Activated naive CD8-positive, alpha-beta T cell (primary cell): ENCODE measurements around the gene TERT.

Experiments
- H3K27ac Mint-ChIP-seq: one replicate; pipeline ENCODE4 v1.8.0; 2021; ENCODE audit warnings: mixed read lengths
- H3K27me3 Mint-ChIP-seq: one replicate; pipeline ENCODE4 v1.8.0; 2021; ENCODE audit warnings: mixed read lengths
- H3K36me3 Mint-ChIP-seq: one replicate; pipeline ENCODE4 v1.8.0; 2021; ENCODE audit warnings: mixed read lengths
- H3K4me1 Mint-ChIP-seq: one replicate; pipeline ENCODE4 v1.8.0; 2021; ENCODE audit warnings: low read depth, mixed read lengths
- H3K4me3 Mint-ChIP-seq: one replicate; pipeline ENCODE4 v1.8.0; 2021; ENCODE audit warnings: mild to moderate bottlenecking, mixed read lengths
- H3K9me3 Mint-ChIP-seq: one replicate; pipeline ENCODE4 v1.8.0; 2021; ENCODE audit warnings: low read depth, mixed read lengths

The TERT gene

GRCh38 chr5:1261643-1262042, 33.2 kb downstream of the TERT start:
- H3K27ac Mint-ChIP-seq = no peak overlapping the region

GRCh38 chr5:1259806-1260480, 34.9 kb downstream of the TERT start:
- Mint-ChIP-seq H3K27ac (no peak overlapping the region), H3K4me1 (peaks cover 12% of the 10 kb centered on the region), H3K27me3 (no peaks in the 10 kb centered on the region), H3K36me3 (peaks cover 12% of the 10 kb centered on the region), H3K4me3 (no peak overlapping the region), H3K9me3 (peaks cover 7% of the 10 kb centered on the region)

More at GRCh38 chr5:1261643-1262042, 33.2 kb downstream of the TERT start:
- Mint-ChIP-seq H3K36me3 (peaks cover 12% of the 10 kb centered on the region), H3K4me1 (no peaks in the 10 kb centered on the region), H3K9me3 (peaks cover 7% of the 10 kb centered on the region), H3K27me3 (no peaks in the 10 kb centered on the region), H3K4me3 (no peak overlapping the region)

- Mint-ChIP-seq H3K27ac (no peak overlapping the region), H3K4me3 (no peak overlapping the region), H3K27me3 (no peaks in the 10 kb centered on the region), H3K36me3 (peaks cover 12% of the 10 kb centered on the region), H3K4me1 (peaks cover 17% of the 10 kb centered on the region), H3K9me3 (peaks cover 7% of the 10 kb centered on the region)
Observed at GRCh38 chr5:1257841-1258240, 37.0 kb downstream of the TERT start.

- peaks cover 8% of the 10 kb centered on the region for H3K36me3 Mint-ChIP-seq
- no peak overlapping the region for H3K27ac Mint-ChIP-seq
- H3K9me3 Mint-ChIP-seq = peaks cover 3% of the 10 kb centered on the region
- peaks cover 17% of the 10 kb centered on the region for H3K4me1 Mint-ChIP-seq
- no peak overlapping the region for H3K4me3 Mint-ChIP-seq
- H3K27me3 Mint-ChIP-seq = no peaks in the 10 kb centered on the region
Observed at GRCh38 chr5:1257363-1257762, 37.5 kb downstream of the TERT start.

- Mint-ChIP-seq H3K4me1 (peaks cover 17% of the 10 kb centered on the region), H3K27ac (no peak overlapping the region), H3K9me3 (no peaks in the 10 kb centered on the region), H3K4me3 (no peak overlapping the region), H3K27me3 (no peaks in the 10 kb centered on the region), H3K36me3 (peaks cover 3% of the 10 kb centered on the region)
Observed at GRCh38 chr5:1256776-1257175, 38.1 kb downstream of the TERT start.

- Mint-ChIP-seq H3K4me1 (peaks cover 17% of the 10 kb centered on the region), H3K36me3 (peaks cover 3% of the 10 kb centered on the region), H3K9me3 (no peaks in the 10 kb centered on the region), H3K27me3 (no peaks in the 10 kb centered on the region), H3K27ac (no peak overlapping the region), H3K4me3 (peak overlapping the region; percentile 73)
Observed at GRCh38 chr5:1255081-1255561, 39.7 kb downstream of the TERT start.

- Mint-ChIP-seq H3K9me3 (no peaks in the 10 kb centered on the region), H3K4me3 (no peak overlapping the region), H3K27ac (no peak overlapping the region), H3K4me1 (peaks cover 17% of the 10 kb centered on the region), H3K36me3 (peaks cover 3% of the 10 kb centered on the region), H3K27me3 (no peaks in the 10 kb centered on the region)
Observed at GRCh38 chr5:1254196-1254595, 40.7 kb downstream of the TERT start.

- Mint-ChIP-seq H3K4me1 (peaks cover 17% of the 10 kb centered on the region), H3K4me3 (no peak overlapping the region), H3K36me3 (peaks cover 3% of the 10 kb centered on the region), H3K27ac (no peak overlapping the region), H3K9me3 (no peaks in the 10 kb centered on the region), H3K27me3 (no peaks in the 10 kb centered on the region)
Observed at GRCh38 chr5:1253456-1254105, 41.3 kb downstream of the TERT start.

GRCh38 chr5:1252681-1253080, 42.2 kb downstream of the TERT start:
- H3K27ac Mint-ChIP-seq = no peak overlapping the region
- H3K9me3 Mint-ChIP-seq = no peaks in the 10 kb centered on the region
- H3K4me3 Mint-ChIP-seq = no peak overlapping the region
- peaks cover 17% of the 10 kb centered on the region for H3K4me1 Mint-ChIP-seq
- H3K27me3 Mint-ChIP-seq = no peaks in the 10 kb centered on the region
- no peaks in the 10 kb centered on the region for H3K36me3 Mint-ChIP-seq

GRCh38 chr5:1251678-1252580, 42.9 kb downstream of the TERT start:
- H3K4me1 Mint-ChIP-seq = peaks cover 17% of the 10 kb centered on the region
- H3K27me3 Mint-ChIP-seq = peaks cover 3% of the 10 kb centered on the region
- no peak overlapping the region for H3K4me3 Mint-ChIP-seq
- H3K27ac Mint-ChIP-seq = no peak overlapping the region
- no peaks in the 10 kb centered on the region for H3K36me3 Mint-ChIP-seq
- H3K9me3 Mint-ChIP-seq = no peaks in the 10 kb centered on the region

- Mint-ChIP-seq H3K27ac (no peak overlapping the region), H3K27me3 (peaks cover 4% of the 10 kb centered on the region), H3K9me3 (no peaks in the 10 kb centered on the region), H3K4me1 (peaks cover 2% of the 10 kb centered on the region), H3K4me3 (no peak overlapping the region), H3K36me3 (no peaks in the 10 kb centered on the region)
Observed at GRCh38 chr5:1249366-1250280, 45.2 kb downstream of the TERT start.

GRCh38 chr5:1247811-1248210, 47.1 kb downstream of the TERT start:
- H3K27ac Mint-ChIP-seq = no peak overlapping the region
- peaks cover 4% of the 10 kb centered on the region for H3K27me3 Mint-ChIP-seq
- H3K4me1 Mint-ChIP-seq = no peaks in the 10 kb centered on the region
- no peak overlapping the region for H3K4me3 Mint-ChIP-seq
- H3K9me3 Mint-ChIP-seq = no peaks in the 10 kb centered on the region
- H3K36me3 Mint-ChIP-seq = no peaks in the 10 kb centered on the region

- Mint-ChIP-seq H3K36me3 (no peaks in the 10 kb centered on the region), H3K27me3 (peaks cover 4% of the 10 kb centered on the region), H3K27ac (no peak overlapping the region), H3K4me3 (no peak overlapping the region), H3K9me3 (no peaks in the 10 kb centered on the region), H3K4me1 (no peaks in the 10 kb centered on the region)
Observed at GRCh38 chr5:1246711-1247431, 48.0 kb downstream of the TERT start.
